HTERT RPE-1 (cell line): ENCODE data around the gene PLAC8.
"Not testable (repeated sequence)": the region's sequence is repeated elsewhere in the genome, so short reads cannot be mapped to it uniquely, and the experiment has no call there.

Source experiments
- in situ Hi-C: fragments of 300-500 bp; cut with MboI; formaldehyde crosslinking; loops from 4 replicates; pipeline ENCODE4 v1.14.3; 2020; ENCODE audit warnings: low sequenced_read_pairs

Gene PLAC8

GRCh38 chr4:83114576-83114975 lies at the start of gene PLAC8:
Gene PLAC8, minus strand, starts transcription at chr4:83114729. Its CDS starts 6,808 bp downstream, at chr4:83107921.
- in situ Hi-C loops: no loop called here

- in situ Hi-C loops: no loop called here
These were observed 38.9 kb upstream of the PLAC8 start for GRCh38 chr4:83153417-83153816.

- in situ Hi-C loops: no loop called here
These were observed 38.2 kb upstream of the PLAC8 start for GRCh38 chr4:83152746-83153145.

DNA sequence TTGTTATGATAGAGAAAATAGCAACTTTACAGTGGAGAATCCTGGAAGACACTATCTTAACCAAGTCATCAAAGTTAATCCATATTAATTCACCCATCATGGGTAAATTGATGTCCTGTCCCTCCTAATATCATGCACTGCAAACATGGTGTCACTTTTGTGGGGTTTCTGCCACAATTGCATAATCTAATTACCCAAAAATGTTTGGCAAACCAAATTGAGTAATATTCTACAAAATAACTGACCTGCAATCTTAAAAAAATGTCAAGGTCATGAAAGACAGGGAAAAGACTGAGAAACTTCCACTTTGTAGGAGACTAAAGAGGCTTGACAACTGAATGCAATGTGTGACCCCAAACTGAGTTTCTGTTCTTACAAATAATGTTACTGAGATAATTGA lies 37.1 kb upstream of the PLAC8 start:
- in situ Hi-C loops: no loop called here

GRCh38 chr4:83150653-83151330 lies 36.3 kb upstream of the PLAC8 start:
- in situ Hi-C loops: no loop called here

- in situ Hi-C loops: no loop called here
These were observed 35.5 kb upstream of the PLAC8 start for GRCh38 chr4:83149865-83150652.

DNA sequence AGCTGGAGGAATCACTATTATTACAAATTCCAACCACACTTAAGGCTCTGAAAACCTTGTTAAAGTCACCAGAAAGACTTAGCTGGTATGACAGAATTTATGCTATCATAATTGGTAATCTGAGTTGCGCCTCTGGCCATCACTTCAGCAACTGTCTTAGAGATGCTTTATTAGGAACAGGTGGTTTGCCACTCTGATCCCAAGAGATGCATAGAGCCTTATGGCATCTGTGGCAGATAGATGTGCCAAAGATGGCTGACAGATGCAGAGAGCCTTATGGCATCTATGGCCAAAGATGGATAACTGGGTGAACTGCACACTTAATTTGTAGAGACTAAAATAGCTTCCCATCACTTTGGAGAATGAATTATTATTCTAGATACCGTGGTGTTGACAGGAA lies 32.3 kb upstream of the PLAC8 start:
- in situ Hi-C loops: no loop called here

DNA sequence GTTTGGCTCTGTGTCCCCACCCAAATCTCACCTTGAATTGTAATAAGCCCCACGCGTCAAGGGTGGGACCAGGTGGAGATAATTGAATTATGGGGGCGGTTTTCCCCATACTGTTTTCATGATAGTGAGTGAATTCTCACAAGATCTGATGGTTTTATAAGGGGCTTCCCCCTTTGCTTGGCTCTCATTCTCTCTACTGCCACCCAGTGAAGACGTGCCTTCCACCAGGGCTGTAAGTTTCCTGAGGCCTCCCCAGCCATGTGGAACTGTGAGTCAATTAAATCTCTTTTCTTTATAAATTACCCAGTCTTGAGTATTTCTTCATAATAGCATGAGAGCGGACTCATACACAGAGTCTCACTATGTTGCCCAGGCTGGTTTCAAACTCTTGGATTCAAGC lies 31.2 kb upstream of the PLAC8 start:
- in situ Hi-C loops: not testable (repeated sequence)

- in situ Hi-C loops: no loop called here
These were observed 25.1 kb upstream of the PLAC8 start for GRCh38 chr4:83139514-83140156.

DNA sequence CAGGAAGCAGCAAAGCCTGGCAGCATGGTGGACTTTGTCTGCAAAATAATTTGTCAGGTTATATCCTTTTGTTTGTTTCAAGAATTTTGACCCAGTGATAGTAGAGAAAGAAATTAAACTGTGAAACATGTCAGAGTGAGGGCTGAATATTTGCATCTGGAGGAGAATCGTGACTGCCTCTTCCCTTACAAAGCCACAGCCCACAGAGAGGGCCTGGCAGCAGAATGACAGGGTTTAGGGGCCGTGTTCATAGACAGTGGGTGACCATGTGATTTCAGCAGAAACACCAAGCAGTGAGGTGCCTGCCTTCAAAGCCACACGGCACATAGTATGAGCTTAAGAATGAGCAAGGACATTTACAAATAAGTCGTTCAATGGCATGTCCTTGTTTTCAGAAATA lies 24.4 kb upstream of the PLAC8 start:
- in situ Hi-C loops: no loop called here

DNA sequence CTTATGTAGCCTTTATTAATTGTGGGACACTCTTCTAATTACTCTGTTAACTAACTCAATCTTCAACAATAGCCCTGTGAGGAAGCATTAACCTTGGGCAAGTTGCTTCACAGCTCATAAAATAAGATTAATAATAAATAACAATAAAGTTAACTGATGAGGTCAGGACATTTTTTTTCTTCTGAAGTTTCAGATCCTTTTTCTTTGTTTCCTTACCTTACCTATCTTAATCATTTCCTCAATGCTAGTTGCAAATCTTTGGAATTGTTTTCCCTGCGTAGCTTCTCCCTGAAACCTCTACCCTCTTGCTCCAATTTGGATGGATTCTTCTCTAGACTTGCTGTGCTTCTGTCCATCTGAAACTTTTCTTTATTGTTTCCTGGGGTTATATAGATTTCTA lies 17.5 kb upstream of the PLAC8 start:
- in situ Hi-C loops: no loop called here

- in situ Hi-C loops: no loop called here
These were observed 14.7 kb upstream of the PLAC8 start for GRCh38 chr4:83129264-83129663.

GRCh38 chr4:83128240-83128929 lies 13.9 kb upstream of the PLAC8 start:
- in situ Hi-C loops: no loop called here

GRCh38 chr4:83125738-83126141 lies 11.2 kb upstream of the PLAC8 start:
- in situ Hi-C loops: no loop called here

- in situ Hi-C loops: no loop called here
These were observed 9.7 kb upstream of the PLAC8 start for GRCh38 chr4:83124111-83124780.

DNA sequence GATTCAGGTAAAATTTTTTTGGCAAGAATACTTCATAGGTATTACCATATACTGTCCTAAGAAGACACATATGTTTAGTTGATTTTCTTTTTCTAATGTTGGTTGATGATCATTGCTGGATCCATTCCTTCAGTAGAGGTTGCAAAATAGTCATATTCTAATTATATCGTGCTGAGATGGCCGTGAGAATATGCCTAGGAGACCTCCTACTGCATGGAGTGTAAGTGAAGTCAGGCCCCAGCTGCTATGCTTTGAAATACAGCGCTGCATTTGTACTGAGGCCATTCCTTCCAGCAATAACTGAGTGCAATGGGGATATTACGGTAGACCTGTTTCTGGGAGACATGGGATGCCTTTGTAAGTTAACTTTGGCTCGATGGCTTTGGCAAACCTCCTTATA lies 6.7 kb upstream of the PLAC8 start:
- in situ Hi-C loops: no loop called here

DNA sequence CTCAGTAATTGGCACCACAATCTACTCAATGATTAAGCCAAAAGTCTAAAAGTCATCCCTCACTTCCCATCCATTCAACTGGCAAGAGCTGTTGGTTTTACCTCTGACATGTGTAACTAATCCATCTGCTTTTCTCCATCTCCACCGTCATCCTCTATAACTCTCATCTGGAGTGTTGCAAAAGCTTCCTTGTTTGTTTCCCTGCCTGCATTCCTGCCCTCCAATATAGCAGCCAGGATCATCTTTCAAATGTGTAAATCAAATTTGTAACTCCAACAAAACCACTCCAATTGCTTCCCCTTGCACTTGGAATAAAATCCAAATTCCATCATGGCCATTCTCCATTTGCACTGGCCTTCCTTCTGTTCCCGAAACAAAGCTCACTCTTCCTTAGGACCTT lies 4.3 kb upstream of the PLAC8 start:
- in situ Hi-C loops: no loop called here

GRCh38 chr4:83115656-83116285 lies 1.2 kb upstream of the PLAC8 start:
- in situ Hi-C loops: no loop called here

DNA sequence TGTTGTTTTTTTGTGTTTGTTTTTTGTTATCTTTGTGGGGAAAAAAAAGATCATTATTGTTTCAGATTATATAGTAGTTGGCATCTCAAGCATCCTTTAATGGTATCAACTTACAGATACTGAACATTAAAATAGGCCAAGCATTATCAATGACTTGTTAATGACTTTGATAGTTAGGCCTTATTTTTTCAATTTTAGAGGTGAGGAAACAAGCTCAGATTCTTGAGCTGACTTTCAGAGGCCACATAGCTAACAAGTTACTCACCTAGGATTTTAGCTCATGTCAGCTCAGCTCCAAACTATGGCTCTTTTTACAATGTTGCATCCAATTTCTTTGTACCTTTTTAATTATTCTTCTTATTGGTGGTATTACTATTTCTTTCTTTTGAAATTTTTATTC lies 471 bp upstream of the PLAC8 start:
- in situ Hi-C loops: no loop called here

GRCh38 chr4:83113429-83113786 lies 1.1 kb downstream of the PLAC8 start:
- in situ Hi-C loops: no loop called here
